Measurements from ENCODE around the gene PKD1L1. TPM values are rescaled to one million over a fixed set of nuclear protein-coding genes. Genes with fewer than 3 reads are reported as not detected.
"Not testable (repeated sequence)": the region's sequence is repeated elsewhere in the genome, so short reads cannot be mapped to it uniquely, and the experiment has no call there.

PKD1L1 gene
- total and polyA plus RNA-seq, 7 donors = 0.16 to 1.2 (median 0.63) TPM; not detected in 1

DNA sequence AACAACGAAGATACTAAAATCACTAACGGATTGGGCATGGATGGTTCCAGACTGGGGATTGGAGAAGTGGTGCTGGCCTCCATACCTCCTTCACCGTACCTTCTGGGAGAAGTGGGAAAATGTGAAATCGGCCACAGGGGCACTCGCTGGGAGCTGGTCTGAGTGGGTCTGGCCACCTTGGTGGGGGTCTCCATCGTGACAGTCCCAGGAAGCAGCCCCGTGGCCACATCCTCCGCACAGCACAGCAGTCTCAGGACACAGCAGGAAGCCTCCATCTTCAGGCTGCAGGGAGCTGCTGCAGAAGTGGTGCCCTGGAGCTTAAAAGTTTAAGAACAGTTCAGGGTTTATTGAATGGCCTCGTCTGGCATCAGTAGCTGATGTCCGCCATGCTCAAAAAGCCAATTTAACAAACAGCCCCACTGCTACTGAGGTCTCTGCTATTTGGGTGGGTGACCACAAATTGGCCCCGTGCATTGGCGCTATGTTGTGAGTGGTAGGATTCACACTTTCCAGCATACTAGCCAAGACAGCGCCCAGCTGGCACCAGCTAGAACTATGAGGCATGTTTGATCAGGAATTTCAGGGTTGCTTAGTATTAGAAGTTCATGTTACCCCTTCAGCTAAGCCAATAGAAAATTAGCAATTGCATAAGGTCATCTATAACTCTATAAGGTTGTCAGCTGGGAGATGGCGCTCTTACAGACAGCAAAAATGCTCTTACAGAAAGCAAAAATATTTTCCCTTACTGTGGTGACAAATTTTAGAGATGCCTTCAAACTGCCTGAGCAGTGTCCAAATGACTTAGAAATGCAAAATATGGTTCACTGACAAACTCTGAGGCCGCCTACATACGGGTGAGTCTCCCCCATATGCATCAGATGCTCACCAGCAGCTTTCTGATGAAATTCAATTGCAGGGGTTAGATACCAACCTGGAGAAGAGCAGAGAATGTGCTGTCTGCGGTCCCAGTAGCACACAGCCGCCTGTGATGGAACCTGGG, 17.0 kb downstream of the PKD1L1 start:
- Histone ChIP-seq H3K27ac (no peak overlapping the region), H3K9me3 (no peaks in the 10 kb centered on the region), H3K4me1 (no peaks in the 10 kb centered on the region), H3K4me3 (no peak overlapping the region), H3K36me3 (no peaks in the 10 kb centered on the region), H3K27me3 (no peaks in the 10 kb centered on the region)
- DNase-seq = no peak
- 93 to 95% methylated on average over 18 of the region's 18 CpGs for WGBS, 2 donors
- TF ChIP-seq POLR2A (IDR thresholded peaks at IDR 0.05) (no peak), POLR2AphosphoS5 (IDR thresholded peaks at IDR 0.05) (no peak), EP300 (IDR thresholded peaks at IDR 0.05) (no peak)
- TF ChIP-seq, protein P1, sequence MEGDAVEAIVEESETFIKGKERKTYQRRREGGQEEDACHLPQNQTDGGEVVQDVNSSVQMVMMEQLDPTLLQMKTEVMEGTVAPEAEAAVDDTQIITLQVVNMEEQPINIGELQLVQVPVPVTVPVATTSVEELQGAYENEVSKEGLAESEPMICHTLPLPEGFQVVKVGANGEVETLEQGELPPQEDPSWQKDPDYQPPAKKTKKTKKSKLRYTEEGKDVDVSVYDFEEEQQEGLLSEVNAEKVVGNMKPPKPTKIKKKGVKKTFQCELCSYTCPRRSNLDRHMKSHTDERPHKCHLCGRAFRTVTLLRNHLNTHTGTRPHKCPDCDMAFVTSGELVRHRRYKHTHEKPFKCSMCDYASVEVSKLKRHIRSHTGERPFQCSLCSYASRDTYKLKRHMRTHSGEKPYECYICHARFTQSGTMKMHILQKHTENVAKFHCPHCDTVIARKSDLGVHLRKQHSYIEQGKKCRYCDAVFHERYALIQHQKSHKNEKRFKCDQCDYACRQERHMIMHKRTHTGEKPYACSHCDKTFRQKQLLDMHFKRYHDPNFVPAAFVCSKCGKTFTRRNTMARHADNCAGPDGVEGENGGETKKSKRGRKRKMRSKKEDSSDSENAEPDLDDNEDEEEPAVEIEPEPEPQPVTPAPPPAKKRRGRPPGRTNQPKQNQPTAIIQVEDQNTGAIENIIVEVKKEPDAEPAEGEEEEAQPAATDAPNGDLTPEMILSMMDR (IDR thresholded peaks at IDR 0.05) = no peak
- intact Hi-C loops (cut with DNase I) = no loop called here

DNA sequence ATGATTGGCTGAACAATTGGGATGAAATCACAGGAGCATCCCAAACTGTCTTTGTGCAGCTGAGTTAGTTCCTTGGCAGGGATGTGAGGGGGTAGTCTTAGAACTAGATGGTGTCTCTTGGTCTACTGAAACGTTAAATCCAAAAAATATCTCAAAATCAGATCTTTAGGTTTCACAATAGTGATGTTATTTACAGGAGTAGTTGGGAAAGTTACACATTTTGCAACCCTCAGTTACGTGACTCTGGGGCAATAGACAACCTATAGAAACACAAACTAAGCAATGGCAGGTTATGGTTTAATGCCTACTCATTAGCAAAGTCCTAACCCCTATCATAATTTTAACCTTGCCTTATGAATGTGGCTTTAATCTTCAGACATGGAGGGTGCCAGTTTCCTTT, 24.0 kb downstream of the PKD1L1 start:
- H3K9me3 ChIP-seq = no peaks in the 10 kb centered on the region
- no peak overlapping the region for H3K4me3 ChIP-seq
- no peaks in the 10 kb centered on the region for H3K36me3 ChIP-seq
- TF ChIP-seq POLR2AphosphoS5 (IDR thresholded peaks at IDR 0.05) (no peak), EP300 (IDR thresholded peaks at IDR 0.05) (no peak), POLR2A (IDR thresholded peaks at IDR 0.05) (no peak)
- TF ChIP-seq, protein P1 (IDR thresholded peaks at IDR 0.05) = no peak
- 74 to 75% methylated on average over 2 of the region's 2 CpGs for WGBS, 2 donors
- H3K27ac ChIP-seq = no peak overlapping the region
- no peaks in the 10 kb centered on the region for H3K4me1 ChIP-seq
- intact Hi-C loops (cut with DNase I) = no loop called here
- no peaks in the 10 kb centered on the region for H3K27me3 ChIP-seq
- no peak for DNase-seq

DNA sequence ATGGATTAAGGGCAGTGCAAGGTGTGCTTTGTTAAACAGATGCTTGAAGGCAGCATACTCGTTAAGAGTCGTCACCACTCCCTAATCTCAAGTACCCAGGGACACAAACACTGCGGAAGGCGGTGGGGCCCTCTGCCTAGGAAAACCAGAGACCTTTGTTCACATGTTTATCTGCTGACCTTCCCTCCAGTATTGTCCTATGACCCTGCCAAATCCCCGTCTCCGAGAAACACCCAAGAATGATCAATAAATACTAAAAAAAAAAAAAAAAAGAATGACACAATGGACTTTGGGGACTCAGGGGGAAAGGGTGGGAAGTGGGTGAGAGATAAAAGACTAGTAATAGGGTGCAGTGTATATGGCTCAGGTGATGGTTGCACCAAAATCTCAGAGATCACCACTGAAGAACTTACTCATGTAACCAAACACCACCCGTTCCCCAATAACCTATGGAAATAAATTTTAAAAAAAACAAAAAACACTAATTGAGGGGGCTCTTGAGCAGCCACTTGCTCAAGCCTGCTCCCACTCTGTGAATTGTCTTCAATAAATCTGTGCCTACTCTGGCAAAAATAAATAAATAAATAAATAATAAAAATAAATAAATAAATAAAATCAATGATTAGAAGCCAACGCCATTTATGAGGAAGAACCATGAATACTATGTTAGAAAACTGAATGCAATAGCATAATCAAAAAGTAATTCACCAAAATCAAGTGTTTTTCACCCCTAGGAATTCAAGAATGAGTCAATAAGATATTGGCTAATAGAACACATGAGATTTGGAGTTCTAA, 25.0 kb downstream of the PKD1L1 start:
- DNase-seq; H3K9me3 ChIP-seq; H3K36me3 ChIP-seq; H3K4me3 ChIP-seq; H3K27me3 ChIP-seq; H3K4me1 ChIP-seq; intact Hi-C loops (cut with DNase I); H3K27ac ChIP-seq: not testable (repeated sequence)
- WGBS, 2 donors = 60 to 72% methylated on average over 8 of the region's 8 CpGs

DNA sequence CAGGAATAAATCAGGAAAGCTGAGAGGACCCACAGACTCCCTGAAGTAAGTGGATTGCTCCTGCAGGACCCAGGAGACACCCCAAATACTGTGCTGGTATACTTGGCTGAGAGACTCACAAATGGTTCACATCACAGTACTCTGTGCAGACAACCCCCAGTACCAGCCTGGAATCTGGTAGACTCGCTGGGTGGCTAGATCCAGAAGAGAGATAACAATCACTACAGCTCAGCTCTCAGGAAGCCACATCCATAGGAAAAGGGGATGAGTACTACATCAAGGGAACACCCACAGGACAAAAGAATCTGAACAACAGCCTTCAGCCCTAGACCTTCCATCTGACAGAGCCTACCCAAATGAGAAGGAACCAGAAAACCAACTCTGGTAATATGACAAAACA, 31.8 kb downstream of the PKD1L1 start:
- H3K9me3 ChIP-seq; H3K4me1 ChIP-seq; H3K27me3 ChIP-seq; intact Hi-C loops (cut with DNase I); H3K4me3 ChIP-seq; H3K36me3 ChIP-seq; H3K27ac ChIP-seq; DNase-seq: not testable (repeated sequence)
- 80 to 88% methylated on average over 1 of the region's 1 CpG for WGBS, 2 donors

DNA sequence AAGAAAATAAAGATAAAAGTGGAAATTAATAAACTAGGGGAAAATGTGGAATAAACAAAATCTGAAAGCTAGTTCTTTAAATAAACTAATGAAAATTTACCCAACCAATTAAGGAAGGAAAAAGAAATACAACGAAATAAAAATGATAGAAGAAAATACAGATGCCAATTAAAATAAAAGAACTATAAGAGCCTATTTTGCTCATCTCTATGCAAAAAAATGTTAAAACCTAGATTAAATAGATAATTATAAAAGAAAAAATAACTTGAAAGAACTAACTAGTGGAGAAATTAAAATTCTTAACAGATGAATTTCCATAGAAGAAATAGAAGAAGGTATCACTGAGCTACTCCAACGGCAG, 32.7 kb downstream of the PKD1L1 start:
- no peak overlapping the region for H3K27ac ChIP-seq
- no peaks in the 10 kb centered on the region for H3K4me1 ChIP-seq
- intact Hi-C loops (cut with DNase I) = no loop called here
- no peaks in the 10 kb centered on the region for H3K9me3 ChIP-seq
- DNase-seq = no peak
- no peak overlapping the region for H3K4me3 ChIP-seq
- no peaks in the 10 kb centered on the region for H3K27me3 ChIP-seq
- 94% methylated on average over 2 of the region's 2 CpGs for WGBS, 2 donors
- no peak for TF ChIP-seq POLR2A (IDR thresholded peaks at IDR 0.05)
- TF ChIP-seq POLR2AphosphoS5 (IDR thresholded peaks at IDR 0.05) = no peak
- TF ChIP-seq, protein P1 (IDR thresholded peaks at IDR 0.05) = no peak
- no peak for TF ChIP-seq EP300 (IDR thresholded peaks at IDR 0.05)
- no peaks in the 10 kb centered on the region for H3K36me3 ChIP-seq

All from sigmoid colon (tissue), 7 donors.